H1 (cell line): ENCODE measurements around the gene NSL1. TPM values are rescaled to one million over a fixed set of nuclear protein-coding genes. Genes with fewer than 3 reads are reported as not detected.

Experiments used
- CTCF ChIA-PET: fragments of 300-600 bp; sonication (Branson Sonifier 250); formaldehyde crosslinking; loops from one replicate; lab custom pipeline; 2021; ENCODE audit not compliant: partially characterized antibody; lab: Charles Lee
- POLR2A ChIA-PET: fragments of 300-600 bp; sonication (Branson Sonifier 250); formaldehyde crosslinking; loops from one replicate; lab custom pipeline; 2021; ENCODE audit warnings: inconsistent platforms; ENCODE audit not compliant: partially characterized antibody; lab: Charles Lee
- DNase-seq, 2 experiments: peaks; one replicate each; pipeline versions ENCODE4 v3.0.0 to v3.0.0-alpha.2; 2010 to 2022; ENCODE audit warnings: low spot score in 2 of 2, low read depth in 1 of 2, mixed read lengths in 1 of 2
- FAIRE-seq: peaks from 2 replicates; lab custom pipeline; 2011; peaks lifted over from hg19 to GRCh38; lab: Jason Lieb, UNC
- H2AFZ ChIP-seq: 2 replicates; pipeline ENCODE4 v1.8.1; 2012; ENCODE audit warnings: low read length, inconsistent platforms
- H2AK5ac ChIP-seq: 2 replicates; pipeline ENCODE4 v1.6.1; 2013; ENCODE audit warnings: low read depth, low read length
- H2BK120ac ChIP-seq: replicated peaks from 2 replicates; pipeline ENCODE3; 2013; ENCODE audit warnings: low read depth, low read length, inconsistent platforms
- H2BK12ac ChIP-seq: 2 replicates; pipeline ENCODE4 v1.6.1; 2013; ENCODE audit warnings: low read depth, low read length
- H2BK15ac ChIP-seq: 2 replicates; pipeline ENCODE4 v1.6.1; 2013; ENCODE audit warnings: low read length
- H2BK20ac ChIP-seq: 2 replicates; pipeline ENCODE4 v1.6.1; 2013; ENCODE audit warnings: low read length
- H2BK5ac ChIP-seq: 2 replicates; pipeline ENCODE4 v1.6.1; 2013; ENCODE audit warnings: low read depth, low read length
- H3K14ac ChIP-seq: 2 replicates; pipeline ENCODE4 v1.6.1; 2013; ENCODE audit warnings: inconsistent platforms; ENCODE audit not compliant: insufficient read length
- H3K18ac ChIP-seq: 2 replicates; pipeline ENCODE4 v1.6.1; 2013; ENCODE audit warnings: low read length; ENCODE audit errors: extremely low read depth
- H3K23ac ChIP-seq: 2 replicates; pipeline ENCODE4 v1.6.1; 2013; ENCODE audit warnings: inconsistent platforms; ENCODE audit not compliant: insufficient read length
- H3K23me2 ChIP-seq: 2 replicates; pipeline ENCODE4 v1.6.1; 2013; ENCODE audit warnings: low read depth, low read length
- H3K27ac ChIP-seq: 2 replicates; pipeline ENCODE4 v1.6.1; 2011; ENCODE audit warnings: low read depth, low read length, inconsistent platforms
- H3K27me3 ChIP-seq, 4 experiments: replicated peaks in 1 of 4; 1 replicate in 1 of 4; 2 replicates in 3 of 4; pipeline versions ENCODE4 v1.6.1 to v1.8.1; 2011 to 2013; ENCODE audit warnings: low read length in 3 of 4, mild to moderate bottlenecking in 3 of 4, inconsistent platforms in 2 of 4, mixed read lengths in 2 of 4, moderate library complexity in 1 of 4; ENCODE audit not compliant: control insufficient read depth in 3 of 4, insufficient read depth in 3 of 4; ENCODE audit errors: extremely low read depth in 1 of 4
- H3K36me3 ChIP-seq, 4 experiments: 2 replicates each; pipeline versions ENCODE4 v1.6.1 to v1.8.1; 2011 to 2013; ENCODE audit warnings: mild to moderate bottlenecking in 4 of 4, low read length in 3 of 4, moderate library complexity in 2 of 4, control low read depth in 1 of 4, inconsistent platforms in 1 of 4; ENCODE audit not compliant: insufficient read depth in 4 of 4, control insufficient read depth in 2 of 4
- H3K4ac ChIP-seq: replicated peaks from 2 replicates; pipeline ENCODE3; 2013; ENCODE audit warnings: low read length, low read depth, mixed read lengths, inconsistent platforms; ENCODE audit not compliant: insufficient read length
- H3K4me1 ChIP-seq, 4 experiments: replicated peaks in 1 of 4; 1 replicate in 1 of 4; 2 replicates in 3 of 4; pipeline versions ENCODE4 v1.6.1 to v1.8.1; 2011 to 2013; ENCODE audit warnings: low read length in 3 of 4, inconsistent platforms in 2 of 4, mixed read lengths in 1 of 4; ENCODE audit not compliant: insufficient read depth in 4 of 4, control insufficient read depth in 3 of 4
- H3K4me2 ChIP-seq, 2 experiments: 2 replicates each; pipeline versions ENCODE4 v1.6.1 to v1.8.1; 2011 to 2013; ENCODE audit warnings: low read depth in 2 of 2, low read length in 2 of 2, control low read depth in 1 of 2, inconsistent platforms in 1 of 2, mild to moderate bottlenecking in 1 of 2; ENCODE audit not compliant: insufficient read depth in 1 of 2
- H3K4me3 ChIP-seq, 4 experiments: fragments of 200-600, 300-600 bp in 1 of 4; sonication (generic), shearing (Covaris generic), sonication (Bioruptor Twin) in 1 of 4; 2 replicates each; pipeline versions ENCODE4 v1.5.1 to v1.8.1; 2011 to 2016; ENCODE audit warnings: low read length in 4 of 4, low read depth in 3 of 4, control low read depth in 2 of 4, inconsistent platforms in 2 of 4, mild to moderate bottlenecking in 2 of 4, mixed read lengths in 1 of 4, moderate library complexity in 1 of 4; ENCODE audit not compliant: insufficient read depth in 2 of 4; ENCODE audit errors: extremely low read depth in 1 of 4
- H3K56ac ChIP-seq: replicated peaks from 2 replicates; pipeline ENCODE3; 2013; ENCODE audit warnings: low read depth, mild to moderate bottlenecking, mixed read lengths, low read length, inconsistent platforms; ENCODE audit not compliant: insufficient read length
- H3K79me1 ChIP-seq: 2 replicates; pipeline ENCODE4 v1.6.1; 2013; ENCODE audit warnings: low read depth, low read length, control low read depth
- H3K79me2 ChIP-seq, 2 experiments: 2 replicates each; pipeline versions ENCODE4 v1.6.1 to v1.8.1; 2012 to 2013; ENCODE audit warnings: low read length in 2 of 2, mild to moderate bottlenecking in 2 of 2, inconsistent platforms in 1 of 2; ENCODE audit not compliant: insufficient read depth in 2 of 2, control insufficient read depth in 1 of 2
- H3K9ac ChIP-seq, 4 experiments: replicated peaks in 1 of 4; 1 replicate in 1 of 4; 2 replicates in 3 of 4; pipeline versions ENCODE4 v1.6.1 to v1.8.1; 2011 to 2013; ENCODE audit warnings: low read depth in 3 of 4, low read length in 3 of 4, control low read depth in 2 of 4, mild to moderate bottlenecking in 2 of 4, moderate library complexity in 2 of 4, inconsistent platforms in 1 of 4; ENCODE audit errors: extremely low read depth in 1 of 4
- H3K9me3 ChIP-seq, 2 experiments: 2 replicates each; pipeline versions ENCODE4 v1.6.1 to v1.8.1; 2012 to 2013; ENCODE audit warnings: mild to moderate bottlenecking in 2 of 2, moderate library complexity in 2 of 2, control low read depth in 1 of 2, inconsistent platforms in 1 of 2, low read depth in 1 of 2, low read length in 1 of 2, mixed read lengths in 1 of 2; ENCODE audit not compliant: insufficient read depth in 2 of 2
- H4K20me1 ChIP-seq, 2 experiments: replicated peaks in 1 of 2; 2 replicates each; pipeline versions ENCODE3 to v1.8.1; 2011 to 2013; ENCODE audit warnings: inconsistent platforms in 2 of 2, low read length in 2 of 2, mild to moderate bottlenecking in 1 of 2; ENCODE audit not compliant: insufficient read depth in 2 of 2, control insufficient read depth in 1 of 2
- H4K5ac ChIP-seq: 2 replicates; pipeline ENCODE4 v1.6.1; 2013; ENCODE audit warnings: low read length, low read depth, mixed read lengths, inconsistent platforms; ENCODE audit not compliant: insufficient read length
- H4K8ac ChIP-seq: 2 replicates; pipeline ENCODE4 v1.8.0; 2013; ENCODE audit warnings: mild to moderate bottlenecking, moderate library complexity, low read length, inconsistent platforms; ENCODE audit not compliant: insufficient read depth; ENCODE audit errors: extremely low read depth
- H4K91ac ChIP-seq: replicated peaks from 2 replicates; pipeline ENCODE3; 2013; ENCODE audit warnings: low read length, mixed read lengths, inconsistent platforms; ENCODE audit not compliant: insufficient read length
- HDAC2 ChIP-seq, 2 experiments: fragments of 300-600 bp in 1 of 2; sonication (generic) in 1 of 2; IDR thresholded peaks; 2 replicates each; pipeline ENCODE4 v1.6.1; 2011 to 2012; ENCODE audit warnings: low read depth in 2 of 2, low read length in 2 of 2, mild to moderate bottlenecking in 2 of 2, moderate library complexity in 2 of 2, borderline replicate concordance in 1 of 2, inconsistent platforms in 1 of 2
- JUND ChIP-seq: IDR thresholded peaks from 2 replicates; pipeline ENCODE4 v1.6.1; 2011; ENCODE audit warnings: mild to moderate bottlenecking, improper control_type of control experiment, low read length
- RAD21 ChIP-seq, 2 experiments: IDR thresholded peaks in 1 of 2; conservative IDR thresholded peaks in 1 of 2; 2 replicates each; pipeline ENCODE4 v1.6.1; 2011; ENCODE audit warnings: low read depth in 2 of 2, low read length in 2 of 2, improper control_type of control experiment in 1 of 2, inconsistent platforms in 1 of 2, mild to moderate bottlenecking in 1 of 2, moderate library complexity in 1 of 2
- WGBS, 2 experiments: shearing (Covaris generic) in 1 of 2; methylation state at CpG; one replicate each; pipeline versions ENCODE4 v1.1.6 to v1.1.7; 2013 to 2015; ENCODE audit warnings: low lambda C conversion rate in 2 of 2, mixed read lengths in 2 of 2, inconsistent platforms in 1 of 2, low coverage in 1 of 2, missing lambda C conversion rate in 1 of 2; ENCODE audit not compliant: insufficient replicate concordance in 2 of 2, insufficient coverage in 1 of 2, insufficient read length in 1 of 2; ENCODE audit errors: extremely low coverage in 1 of 2, missing lambda C conversion rate in 1 of 2; 5-methylcytosine and 5-hydroxymethylcytosine counted together
- polyA plus RNA-seq, 7 experiments: library from polyadenylated mRNA; depleted of rRNA in 3 of 7; stranded (reverse) in 5 of 7; unstranded in 2 of 7; fragments of >200 nt in 5 of 7; fragments of 200-250 nt in 2 of 7; gene quantifications; 1 replicate in 5 of 7; 2 replicates in 1 of 7; 4 replicates in 1 of 7; pipeline versions ENCODE4 v1.2.1 to v1.2.3, GENCODE V29; 2011 to 2013; ENCODE audit warnings: missing spikeins in 2 of 7, mixed read lengths in 2 of 7
- total RNA-seq: library from RNA; stranded (reverse); fragmentation: NEBNext Ultra II Directional; extraction: Animal tissue kit (Norgen Biotek cat#: 25700); gene quantifications from 2 replicates; pipeline ENCODE4 v1.2.1, GENCODE V29; 2021

The NSL1 gene
- total and polyA plus RNA-seq, 2 of the 8 experiments (the other 6 are each of a cell fraction or from before 2014, with no cell fraction given): 25.4 to 51.7 TPM

- Histone ChIP-seq H2AFZ (no peak overlapping the region), H3K9ac (no peak overlapping the region), H3K27ac (no peak overlapping the region), H3K4me3 (no peak overlapping the region), H3K36me3 (no peaks in the 10 kb centered on the region), H2BK20ac (no peak overlapping the region), H2BK120ac (no peak overlapping the region), H3K9me3 (no peaks in the 10 kb centered on the region), H3K56ac (no peak overlapping the region), H4K20me1 (no peaks in the 10 kb centered on the region), H4K5ac (no peak overlapping the region), H3K4me1 (no peaks in the 10 kb centered on the region; a peak in 2 of 7 replicates), H3K23me2 (no peaks in the 10 kb centered on the region), H3K79me2 (no peaks in the 10 kb centered on the region), H3K4me2 (no peak overlapping the region), H2BK5ac (0 out of 2 replicates have a peak overlapping the region, but pooled peaks have one; percentile 46), H3K23ac (no peak overlapping the region), H3K79me1 (no peaks in the 10 kb centered on the region), H2BK15ac (no peak overlapping the region), H3K4ac (no peak overlapping the region), H3K18ac (no peak overlapping the region), H3K27me3 (peaks cover 0 to 2% (median 0%) of the 10 kb centered on the region in 4 experiments; a peak in 1 of 7 replicates), H3K14ac (no peak overlapping the region), H2AK5ac (no peak overlapping the region), H4K91ac (no peak overlapping the region), H4K8ac (no peak overlapping the region), H2BK12ac (0 out of 2 replicates have a peak overlapping the region, but pooled peaks have one; percentile 32)
- 72% methylated on average over 7 of the region's 7 CpGs; no CpG with 5 or more reads in 1 of the 2 experiments for WGBS, 2 experiments
- no peak for TF ChIP-seq HDAC2 (IDR thresholded peaks at IDR 0.05; ENCODE audit: borderline replicate concordance in 1 of 2, low read depth in 2 of 2, low read length in 2 of 2)
- no peak for TF ChIP-seq RAD21 (IDR thresholded peaks at IDR 0.05 in 1 of 2, conservative IDR thresholded peaks at IDR 0.05 in 1 of 2; ENCODE audit: low read depth in 2 of 2, low read length in 2 of 2)
- TF ChIP-seq JUND: no peak
- DNase-seq (no peak), FAIRE-seq (no peak)
- ChIA-PET POLR2A (interaction anchor here (1.1 kb wide), 1 partner anchor 304 kb away, joined by 3 read pairs; no protein-coding TSS in a partner anchor), CTCF (interaction anchor here (1.1 to 1.2 kb wide), 2 partner anchors 11 to 226 kb away, joined by 3 to 4 read pairs; no protein-coding TSS in a partner anchor)
Measured at GRCh38 chr1:212683357-212683722, 108.2 kb downstream of the NSL1 start.
